Skeletal muscle tissue (tissue), 4 donors: ENCODE results near the gene OMP. TPM values are rescaled to one million over a fixed set of nuclear protein-coding genes. Genes with fewer than 3 reads are reported as not detected.

Source experiments
- H3K27ac ChIP-seq: one replicate; pipeline ENCODE4 v1.7.0; 2013; ENCODE audit warnings: mild to moderate bottlenecking, low read depth, low read length, inconsistent platforms
- H3K27me3 ChIP-seq, 3 donors: one replicate each; pipeline ENCODE4 v1.7.0; 2013; ENCODE audit warnings: low read length in 3 of 3; ENCODE audit not compliant: control insufficient read depth in 3 of 3, insufficient read depth in 3 of 3
- H3K36me3 ChIP-seq, 3 donors: one replicate each; pipeline ENCODE4 v1.7.0; 2013; ENCODE audit warnings: low read length in 3 of 3; ENCODE audit not compliant: control insufficient read depth in 3 of 3, insufficient read depth in 3 of 3
- H3K4me1 ChIP-seq, 3 donors: one replicate each; pipeline ENCODE4 v1.7.0; 2013; ENCODE audit warnings: low read length in 3 of 3, mild to moderate bottlenecking in 3 of 3; ENCODE audit not compliant: control insufficient read depth in 3 of 3, insufficient read depth in 3 of 3
- H3K4me3 ChIP-seq, 3 donors: one replicate each; pipeline ENCODE4 v1.7.0; 2013; ENCODE audit warnings: low read length in 3 of 3
- H3K9ac ChIP-seq, 3 donors: one replicate each; pipeline ENCODE4 v1.7.0; 2013; ENCODE audit warnings: low read length in 3 of 3, mild to moderate bottlenecking in 3 of 3, moderate library complexity in 2 of 3, low read depth in 1 of 3
- H3K9me3 ChIP-seq, 3 donors: one replicate each; pipeline ENCODE4 v1.7.0; 2013; ENCODE audit warnings: low read length in 3 of 3; ENCODE audit not compliant: control insufficient read depth in 3 of 3
- total RNA-seq: library from RNA; depleted of rRNA; stranded (reverse); fragments of >200 nt; gene quantifications from one replicate; pipeline ENCODE4 v1.2.3, GENCODE V29; 2014
- donor health status: Osteomylitis.

OMP gene
- total RNA-seq, 1 donor from 2014 or later: 1.6 TPM

DNA sequence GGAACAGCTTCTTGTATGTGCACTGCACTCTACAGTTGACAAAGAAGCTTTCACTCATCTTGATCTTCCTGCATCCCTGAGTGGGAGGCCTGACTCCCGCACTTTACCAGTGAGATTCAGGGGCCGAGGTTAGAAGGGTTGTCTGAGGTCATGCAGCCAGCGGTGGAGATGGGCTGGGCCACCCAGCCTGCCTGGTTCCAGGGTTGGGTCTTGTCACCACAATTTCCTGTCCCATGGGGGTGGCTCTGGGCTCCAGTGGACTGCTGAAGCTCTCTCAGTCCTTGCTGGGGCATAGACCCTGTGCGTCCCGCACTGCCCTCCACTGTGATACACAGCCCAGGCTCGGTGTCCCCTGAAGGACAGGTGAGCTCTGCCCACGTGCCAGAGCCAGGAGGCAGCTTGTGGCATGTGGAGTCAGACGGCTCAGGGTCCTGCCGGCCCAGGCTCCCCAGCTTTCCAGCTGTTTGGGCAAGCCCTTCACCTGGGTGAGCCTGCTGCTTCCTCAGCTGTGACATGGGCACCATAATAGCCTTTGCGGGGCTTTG is 18.5 kb downstream of the OMP start:
- peaks cover 0 to 11% (median 8%) of the 10 kb centered on the region in 3 donors for H3K4me1 ChIP-seq
- no peaks in the 10 kb centered on the region for H3K27me3 ChIP-seq
- H3K36me3 ChIP-seq: peaks cover 0 to 5% (median 4%) of the 10 kb centered on the region in 3 donors
- no peak overlapping the region for H3K9ac ChIP-seq
- no peak overlapping the region for H3K4me3 ChIP-seq
- no peak overlapping the region for H3K27ac ChIP-seq
- no peaks in the 10 kb centered on the region for H3K9me3 ChIP-seq

DNA sequence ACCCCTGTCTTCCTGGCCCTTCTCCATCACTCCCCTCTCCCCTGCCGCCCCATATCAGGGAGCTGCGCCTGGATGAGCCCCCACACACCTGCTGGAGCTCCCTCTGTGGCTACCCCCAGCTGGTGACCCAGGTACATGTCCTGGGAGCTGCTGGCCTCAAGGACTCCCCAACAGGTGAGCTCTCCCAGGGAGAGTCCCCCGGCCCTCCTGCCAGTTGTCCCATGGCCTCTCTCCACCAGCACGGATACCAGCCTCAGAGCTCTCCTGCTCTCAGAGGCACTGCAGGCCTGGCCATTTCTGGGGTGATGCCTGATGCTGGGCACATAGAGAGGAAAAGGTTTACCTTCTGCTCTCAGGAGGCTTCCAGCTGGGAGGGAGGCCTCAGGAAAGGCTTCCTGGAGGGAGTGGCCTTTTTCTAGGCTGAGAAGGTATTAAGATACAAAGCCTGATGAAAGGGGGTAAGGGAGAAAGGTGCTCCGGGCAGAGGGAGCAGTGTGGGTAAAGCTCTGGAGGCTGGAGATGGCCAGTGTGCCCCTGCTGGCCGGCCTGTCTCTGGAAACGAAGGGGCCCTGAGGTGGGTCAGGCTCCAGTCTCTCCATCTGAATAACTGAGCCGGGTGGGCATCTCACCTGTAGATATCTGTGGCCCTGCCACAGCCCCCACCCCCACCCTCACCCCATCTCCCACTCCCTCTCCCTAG is 19.4 kb downstream of the OMP start:
- Histone ChIP-seq H3K27ac (no peak overlapping the region), H3K4me3 (no peak overlapping the region), H3K9ac (no peak overlapping the region), H3K27me3 (no peaks in the 10 kb centered on the region), H3K9me3 (no peaks in the 10 kb centered on the region), H3K4me1 (peaks cover 2 to 16% (median 12%) of the 10 kb centered on the region in 3 donors), H3K36me3 (peaks cover 0 to 5% (median 4%) of the 10 kb centered on the region in 3 donors)

DNA sequence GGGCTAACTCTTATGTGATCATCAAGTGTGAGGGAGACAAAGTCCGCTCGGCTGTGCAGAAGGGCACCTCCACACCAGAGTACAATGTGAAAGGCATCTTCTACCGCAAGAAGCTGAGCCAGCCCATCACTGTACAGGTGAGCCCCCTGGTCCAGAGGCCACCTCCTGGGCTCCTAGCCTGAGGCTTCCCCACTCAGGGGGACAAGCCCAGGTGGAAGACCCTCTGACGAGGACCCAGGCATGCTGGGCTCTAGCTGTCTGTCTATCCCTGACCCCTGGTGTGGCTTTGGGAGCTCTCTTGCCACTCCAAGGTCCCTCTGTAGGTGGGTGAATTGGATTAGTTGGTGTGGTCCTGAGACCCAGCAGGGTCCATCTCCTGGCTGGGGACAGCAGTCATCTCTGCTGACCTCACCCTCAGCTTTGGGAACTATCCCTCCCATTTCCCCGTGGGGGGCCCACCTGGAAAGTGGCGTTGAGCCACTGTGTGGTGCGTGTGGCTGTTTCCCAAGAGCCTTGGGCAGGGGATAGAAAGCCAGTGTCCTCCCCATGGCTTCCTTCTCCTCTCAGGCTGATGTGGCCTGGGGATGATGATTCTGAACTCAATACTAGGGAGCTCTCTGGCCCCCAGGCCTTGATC is 20.1 kb downstream of the OMP start:
- Histone ChIP-seq H3K27ac (no peak overlapping the region), H3K4me1 (peaks cover 8 to 23% (median 18%) of the 10 kb centered on the region in 3 donors), H3K9me3 (no peaks in the 10 kb centered on the region), H3K9ac (no peak overlapping the region), H3K4me3 (no peak overlapping the region), H3K36me3 (peaks cover 0 to 5% (median 4%) of the 10 kb centered on the region in 3 donors), H3K27me3 (peaks cover 0 to 6% (median 0%) of the 10 kb centered on the region in 3 donors)

DNA sequence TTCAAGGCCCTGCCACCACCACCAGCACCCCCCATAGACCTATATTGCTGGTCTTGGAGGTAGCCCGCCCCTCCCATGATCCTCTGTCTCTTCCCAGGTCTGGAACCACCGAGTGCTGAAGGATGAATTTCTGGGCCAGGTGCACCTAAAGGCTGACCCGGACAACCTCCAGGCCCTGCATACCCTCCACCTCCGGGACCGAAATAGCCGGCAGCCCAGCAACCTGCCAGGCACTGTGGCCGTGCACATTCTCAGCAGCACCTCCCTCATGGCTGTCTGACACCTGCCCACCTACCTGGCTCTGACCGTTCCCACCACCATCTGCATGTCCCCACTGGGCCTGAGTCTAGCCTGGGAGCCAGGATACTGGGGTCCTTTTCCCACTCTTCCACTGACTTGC is 21.0 kb downstream of the OMP start:
- no peak overlapping the region for H3K4me3 ChIP-seq
- peaks cover 9 to 27% (median 24%) of the 10 kb centered on the region in 3 donors for H3K4me1 ChIP-seq
- H3K9ac ChIP-seq: no peak overlapping the region
- H3K9me3 ChIP-seq: no peaks in the 10 kb centered on the region
- peaks cover 0 to 5% (median 4%) of the 10 kb centered on the region in 3 donors for H3K36me3 ChIP-seq
- H3K27me3 ChIP-seq: peaks cover 0 to 6% (median 4%) of the 10 kb centered on the region in 3 donors
- no peak overlapping the region for H3K27ac ChIP-seq

DNA sequence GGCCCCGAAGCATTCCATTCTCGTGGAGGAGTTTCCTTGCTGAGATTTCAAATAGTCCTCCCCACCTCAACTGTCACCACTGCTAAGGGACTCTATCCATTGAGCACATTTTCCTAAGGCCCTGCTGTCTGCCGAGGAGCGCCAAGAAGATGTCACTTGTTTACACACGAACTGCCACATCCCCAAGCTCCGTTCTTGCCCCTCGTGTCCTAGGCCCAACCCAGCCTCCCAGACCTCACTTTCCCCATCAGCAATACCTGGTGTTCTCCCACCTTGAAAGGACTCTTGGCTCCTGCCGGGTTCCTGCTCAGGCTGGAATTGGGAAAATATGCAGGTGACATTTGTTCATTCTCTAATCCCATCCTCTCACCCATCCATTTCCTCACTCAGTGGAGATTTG is 21.4 kb downstream of the OMP start:
- peaks cover 9 to 27% (median 22%) of the 10 kb centered on the region in 3 donors for H3K4me1 ChIP-seq

DNA sequence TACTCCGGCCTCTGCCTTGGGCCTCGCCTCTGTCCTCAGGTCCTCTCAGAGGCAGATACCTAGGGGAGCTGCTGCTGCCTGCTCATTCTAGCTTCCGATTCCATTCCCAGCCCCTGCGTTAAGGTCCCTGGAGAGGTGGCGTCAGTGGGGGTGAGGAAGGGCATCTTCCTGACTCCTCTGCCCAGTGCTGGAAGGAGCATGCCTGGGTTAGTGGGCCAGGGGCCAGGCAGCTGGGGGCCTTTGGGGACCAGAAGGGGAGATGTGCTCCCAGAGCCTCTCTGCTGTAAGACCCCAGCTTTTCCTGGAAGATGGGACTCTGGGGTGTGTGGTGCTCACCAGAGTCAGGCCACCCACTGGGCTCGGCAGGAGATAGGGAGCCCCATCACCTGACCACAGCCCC is 21.8 kb downstream of the OMP start:
- Histone ChIP-seq H3K27ac (no peak overlapping the region), H3K9ac (no peak overlapping the region), H3K4me3 (no peak overlapping the region), H3K4me1 (peaks cover 9 to 22% (median 18%) of the 10 kb centered on the region in 3 donors), H3K9me3 (no peaks in the 10 kb centered on the region), H3K27me3 (peaks cover 0 to 6% (median 4%) of the 10 kb centered on the region in 3 donors), H3K36me3 (peaks cover 0 to 5% (median 4%) of the 10 kb centered on the region in 3 donors)

More for the DNA sequence above, 21.4 kb downstream of the OMP start:
- Histone ChIP-seq H3K36me3 (peaks cover 0 to 5% (median 4%) of the 10 kb centered on the region in 3 donors), H3K27ac (no peak overlapping the region), H3K27me3 (peaks cover 0 to 6% (median 4%) of the 10 kb centered on the region in 3 donors), H3K9ac (no peak overlapping the region), H3K9me3 (no peaks in the 10 kb centered on the region), H3K4me3 (no peak overlapping the region)

DNA sequence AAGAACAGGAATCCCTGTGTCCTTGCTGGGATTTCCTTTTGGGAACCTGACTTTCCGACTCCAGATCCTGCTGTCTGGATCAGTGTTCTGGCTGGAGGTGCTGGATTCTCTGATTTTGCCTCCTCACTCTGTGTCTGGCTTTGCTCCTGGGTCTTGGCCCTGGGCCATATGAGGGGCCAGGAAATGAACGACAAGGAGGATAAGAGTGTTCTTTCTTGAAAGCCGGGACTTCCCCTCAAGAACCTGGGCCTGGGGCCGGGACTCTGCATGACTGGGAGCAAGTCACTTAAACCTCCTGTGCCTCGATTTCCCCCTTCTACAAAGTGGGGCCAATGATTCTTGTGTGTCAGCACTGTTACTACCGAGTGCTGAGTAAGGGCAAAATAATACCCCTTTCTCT is 22.6 kb downstream of the OMP start:
- Histone ChIP-seq H3K9ac (no peak overlapping the region), H3K9me3 (no peaks in the 10 kb centered on the region), H3K36me3 (peaks cover 0 to 5% (median 4%) of the 10 kb centered on the region in 3 donors), H3K27me3 (peaks cover 0 to 6% (median 4%) of the 10 kb centered on the region in 3 donors), H3K27ac (no peak overlapping the region), H3K4me3 (no peak overlapping the region), H3K4me1 (peaks cover 9 to 19% (median 16%) of the 10 kb centered on the region in 3 donors)

DNA sequence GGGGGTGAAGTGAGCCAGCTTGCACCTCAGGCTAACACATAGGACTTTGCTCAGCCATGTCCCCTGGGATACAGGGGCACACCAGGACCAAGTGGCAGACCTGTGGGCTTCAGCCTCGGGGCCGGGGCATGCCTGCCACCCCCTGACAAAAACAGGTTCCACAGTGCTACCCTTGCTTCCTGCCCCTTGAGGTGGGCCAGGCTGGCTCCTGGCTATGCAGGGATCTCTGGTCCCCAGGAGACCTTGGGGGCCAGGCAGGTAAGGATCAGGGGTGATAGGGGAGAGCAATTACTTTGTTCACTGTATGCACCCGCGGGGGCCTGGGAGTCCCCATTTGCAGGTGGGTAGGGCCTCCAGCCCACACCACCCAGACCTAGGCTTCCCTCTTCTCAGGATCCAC is 23.1 kb downstream of the OMP start:
- no peaks in the 10 kb centered on the region for H3K9me3 ChIP-seq
- H3K27me3 ChIP-seq: peaks cover 0 to 6% (median 4%) of the 10 kb centered on the region in 3 donors
- peaks cover 14 to 23% (median 21%) of the 10 kb centered on the region in 3 donors for H3K4me1 ChIP-seq
- H3K9ac ChIP-seq: no peak overlapping the region
- no peak overlapping the region for H3K4me3 ChIP-seq
- peaks cover 0 to 4% (median 4%) of the 10 kb centered on the region in 3 donors for H3K36me3 ChIP-seq
- no peak overlapping the region for H3K27ac ChIP-seq

DNA sequence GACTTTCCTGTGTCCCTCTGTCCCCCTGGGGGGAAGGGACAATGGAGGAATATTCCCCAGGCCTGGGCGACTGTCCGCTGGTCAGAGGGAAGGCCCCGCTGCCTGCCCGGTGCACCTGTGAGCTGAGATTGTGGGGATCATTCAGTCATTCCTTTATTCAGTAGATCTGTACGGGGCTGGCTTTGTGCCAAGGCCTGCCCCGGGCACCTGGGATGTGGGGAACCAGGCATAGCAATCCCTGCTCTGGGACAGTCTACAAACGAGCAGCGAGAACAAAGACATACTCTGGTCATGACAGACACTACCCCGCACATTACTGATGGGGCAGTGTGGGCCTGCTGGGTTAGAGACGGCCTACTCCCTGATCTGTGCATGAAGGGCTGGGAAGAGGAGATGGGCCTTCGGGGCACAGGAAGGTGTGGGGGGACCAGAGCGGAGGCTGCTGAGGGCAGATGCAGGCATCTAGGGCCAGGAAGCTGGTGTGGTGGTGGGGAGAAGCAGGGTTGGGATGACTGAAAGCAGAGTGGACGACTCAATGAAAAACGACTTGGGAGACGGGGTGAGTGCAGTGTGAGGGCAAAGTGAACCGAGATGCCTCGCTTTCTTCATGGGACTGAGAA is 23.6 kb downstream of the OMP start:
- Histone ChIP-seq H3K9ac (no peak overlapping the region), H3K4me3 (no peak overlapping the region), H3K4me1 (peaks cover 19 to 29% (median 26%) of the 10 kb centered on the region in 3 donors), H3K27me3 (peaks cover 0 to 6% (median 4%) of the 10 kb centered on the region in 3 donors), H3K9me3 (no peaks in the 10 kb centered on the region), H3K27ac (no peak overlapping the region), H3K36me3 (peaks cover 0 to 1% (median 0%) of the 10 kb centered on the region in 3 donors)
